Measurements from ENCODE around the gene DNHD1.

Gene DNHD1

DNA sequence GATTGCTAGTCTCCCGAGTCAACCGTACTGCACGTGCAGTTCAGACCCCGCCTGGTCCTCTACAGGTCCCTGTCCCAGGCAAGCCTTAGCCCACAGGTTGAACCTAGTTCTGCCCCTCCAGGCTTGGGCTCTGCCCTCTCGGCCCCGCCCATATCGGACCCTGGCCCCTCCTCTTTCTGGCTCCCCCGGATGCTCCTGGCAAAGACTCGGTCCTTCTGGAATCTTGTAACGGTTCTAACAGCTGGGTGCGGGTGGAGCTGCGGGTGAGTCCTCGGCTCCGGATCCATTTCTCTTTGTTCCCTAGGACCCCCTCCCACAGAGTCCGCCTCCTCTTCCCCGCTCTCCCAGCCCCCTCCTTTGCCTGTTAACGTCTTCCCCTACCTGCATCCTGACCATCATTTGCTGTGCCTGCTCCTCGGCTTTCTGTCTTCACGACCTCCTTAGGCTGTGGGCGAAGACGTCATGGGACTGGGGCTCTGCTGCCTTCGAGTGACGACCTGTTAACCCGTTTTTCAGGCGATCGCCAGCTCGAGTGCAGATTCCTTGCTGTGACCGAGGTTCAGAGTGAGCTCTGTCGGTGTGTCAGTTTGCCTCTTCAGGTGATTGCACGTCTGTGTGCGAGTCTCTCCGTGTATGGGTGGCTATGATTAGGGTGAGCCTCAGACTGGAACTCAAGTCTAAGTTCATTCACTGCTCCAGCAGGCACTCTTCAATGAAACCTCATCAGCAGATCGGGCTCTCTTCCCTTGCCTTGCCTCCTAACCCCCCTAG, at the start of gene DNHD1:
TSS of gene DNHD1 (plus strand) at position 212 of the 771 bp plus-strand sequence. CDS start 936 bp downstream, outside the sequence.
- no peak for DNase-seq (ENCODE audit: low read depth, low spot score)

GRCh38 chr11:6448574-6448973, 48.5 kb upstream of the DNHD1 start:
- DNase-seq (ENCODE audit: low read depth, low spot score) = no peak

- DNase-seq (ENCODE audit: low read depth, low spot score) = no peak
These were observed 44.9 kb upstream of the DNHD1 start for GRCh38 chr11:6452219-6452618.

DNA sequence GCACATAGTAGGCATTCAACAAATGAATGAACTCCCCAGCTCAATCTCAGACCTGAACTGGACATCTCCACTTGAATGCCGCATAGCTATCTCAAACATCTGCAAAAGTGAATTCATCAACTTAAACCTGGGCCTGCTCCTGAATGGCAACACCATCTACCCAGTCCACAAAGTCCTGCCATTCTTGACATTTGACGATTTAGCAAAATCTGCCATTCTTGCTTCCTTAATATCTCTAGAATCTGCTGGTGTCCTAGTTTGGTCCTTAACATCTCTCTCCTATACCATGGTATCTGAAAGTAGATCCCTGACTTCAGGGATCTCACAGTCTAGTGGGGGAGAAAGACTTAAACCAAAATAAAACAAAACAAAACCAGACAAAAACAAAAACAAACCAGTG, 43.9 kb upstream of the DNHD1 start:
- no peak for DNase-seq (ENCODE audit: low read depth, low spot score)

DNA sequence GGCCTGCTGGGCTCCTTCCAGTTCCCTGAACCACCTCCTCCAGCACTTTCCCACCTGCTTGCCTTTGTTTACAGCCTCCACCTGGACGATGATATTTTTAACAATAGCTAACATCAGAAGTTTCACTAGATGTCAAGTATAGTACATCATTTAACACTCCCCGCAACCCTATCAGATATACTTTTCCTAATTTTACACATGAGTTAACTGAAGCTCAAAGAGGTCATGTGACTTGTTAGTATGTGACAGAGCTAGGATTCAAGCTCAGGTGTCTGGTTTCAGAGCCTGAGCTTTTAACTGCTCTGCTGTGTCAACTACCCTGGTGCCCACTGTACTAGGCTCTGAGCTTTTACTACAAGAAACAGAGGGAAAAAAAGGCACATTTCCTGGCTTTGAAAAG, 42.0 kb upstream of the DNHD1 start:
- DNase-seq (ENCODE audit: low read depth, low spot score) = no peak

- DNase-seq (ENCODE audit: low read depth, low spot score) = no peak
These were observed 40.6 kb upstream of the DNHD1 start for GRCh38 chr11:6456361-6457073.

DNA sequence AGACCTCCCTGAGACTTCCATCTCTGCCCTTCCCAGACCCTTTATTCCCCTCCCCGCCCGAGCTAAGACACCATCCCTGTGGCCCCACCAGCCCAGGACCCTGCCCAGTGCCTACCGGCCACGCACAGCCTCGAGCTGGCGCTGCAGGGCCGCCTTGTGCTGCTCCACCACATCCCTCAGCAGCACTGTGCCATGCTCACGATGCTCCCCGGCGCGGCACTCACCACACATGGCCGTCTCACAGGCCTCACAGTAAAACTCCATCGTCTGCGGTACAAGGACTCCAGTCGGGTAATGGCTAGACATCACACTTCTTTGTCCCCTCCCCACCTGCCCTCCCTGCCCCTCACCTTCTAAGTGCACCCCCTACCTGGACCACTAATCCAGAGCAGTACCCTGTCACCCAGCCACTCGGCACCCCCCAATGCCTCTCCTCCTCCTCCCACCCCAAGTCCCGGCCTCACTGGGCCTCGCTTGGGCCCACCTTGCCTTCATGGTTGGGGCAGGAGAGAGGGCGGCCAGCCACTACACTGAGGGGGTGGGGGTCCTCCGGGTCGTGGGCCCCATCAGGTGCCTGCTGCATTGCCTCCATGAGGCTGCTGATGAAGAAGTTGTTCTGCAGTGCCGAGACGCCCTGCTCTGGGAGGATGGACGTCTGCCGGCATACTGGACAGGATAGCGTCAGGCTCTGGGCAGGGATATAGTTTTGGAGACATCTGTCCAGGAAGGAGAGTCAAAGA, 39.3 kb upstream of the DNHD1 start:
- DNase-seq (ENCODE audit: low read depth, low spot score) = no peak

- no peak for DNase-seq (ENCODE audit: low read depth, low spot score)
These were observed 38.6 kb upstream of the DNHD1 start for GRCh38 chr11:6458352-6459098.

- no peak for DNase-seq (ENCODE audit: low read depth, low spot score)
These were observed 38.0 kb upstream of the DNHD1 start for GRCh38 chr11:6459099-6459450.

- DNase-seq (ENCODE audit: low read depth, low spot score) = peak; percentile 88
These were observed 28.2 kb upstream of the DNHD1 start for GRCh38 chr11:6468712-6469495.

DNA sequence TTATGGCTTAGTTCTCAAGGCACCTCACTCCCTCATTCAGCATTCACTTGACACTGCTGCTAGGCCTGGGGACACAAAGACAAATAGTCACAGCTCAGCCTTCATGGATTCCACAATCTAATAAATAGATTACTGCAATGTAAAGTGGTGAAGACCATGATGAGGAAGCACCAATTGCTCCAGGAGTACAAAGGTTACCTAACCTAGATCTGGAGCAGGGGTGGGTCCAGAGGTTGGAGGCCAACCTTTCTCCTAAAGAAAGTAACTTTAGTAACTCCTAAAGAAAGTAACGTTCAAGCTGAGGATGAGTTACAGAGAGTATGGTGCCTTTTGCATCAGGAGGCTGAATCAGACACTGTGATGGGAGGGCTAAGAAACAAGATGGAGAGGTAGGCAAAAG, 27.5 kb upstream of the DNHD1 start:
- DNase-seq (ENCODE audit: low read depth, low spot score) = no peak

GRCh38 chr11:6472934-6473333, 24.1 kb upstream of the DNHD1 start:
- no peak for DNase-seq (ENCODE audit: low read depth, low spot score)

- DNase-seq (ENCODE audit: low read depth, low spot score) = peak; percentile 40
These were observed 23.3 kb upstream of the DNHD1 start, which contains the start of gene TRIM3 for GRCh38 chr11:6473451-6474412. Gene TRIM3, minus strand, starts transcription at chr11:6473941. Its CDS starts 8,246 bp downstream, at chr11:6465695.

DNA sequence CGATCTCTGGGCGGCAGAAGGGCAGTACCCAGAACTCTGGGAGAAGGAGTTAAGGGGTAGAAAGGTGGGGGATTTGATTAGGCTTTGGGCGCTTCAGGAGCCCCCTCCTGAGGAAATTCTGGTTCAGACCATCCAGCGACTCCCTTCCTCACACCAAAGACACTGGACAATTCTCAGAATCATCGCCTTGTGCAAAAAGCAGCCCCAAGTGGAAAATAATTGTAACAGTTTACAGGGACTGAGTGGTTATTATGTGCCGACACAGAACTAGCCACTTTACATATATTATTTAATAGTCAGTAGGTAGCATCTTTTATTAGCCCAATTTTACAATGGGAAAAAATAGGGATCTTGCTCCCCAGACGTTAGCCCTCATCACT, 22.7 kb upstream of the DNHD1 start:
- no peak for DNase-seq (ENCODE audit: low read depth, low spot score)

- DNase-seq (ENCODE audit: low read depth, low spot score) = no peak
These were observed 22.1 kb upstream of the DNHD1 start for GRCh38 chr11:6474806-6475500.

- DNase-seq (ENCODE audit: low read depth, low spot score) = no peak
These were observed 21.1 kb upstream of the DNHD1 start for GRCh38 chr11:6475936-6476335.

DNA sequence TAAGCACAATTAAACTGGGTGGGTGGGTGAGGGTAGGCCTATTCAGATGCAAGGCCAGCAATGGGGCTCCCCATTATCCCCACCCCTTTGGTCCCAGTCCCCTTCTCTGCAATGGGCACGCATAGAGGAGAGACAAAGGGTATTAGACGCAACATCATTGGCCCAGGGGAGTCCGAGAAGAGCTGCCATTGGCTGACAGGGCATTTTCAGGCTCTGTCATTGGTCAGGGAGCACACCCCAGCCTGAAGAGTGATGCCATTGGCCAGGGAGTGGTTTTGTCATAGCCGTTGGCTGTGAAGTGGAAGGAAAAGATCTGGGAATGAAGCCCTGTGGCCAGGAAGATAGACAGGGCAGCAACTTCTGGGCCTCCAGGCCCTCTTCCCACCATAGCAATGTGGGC, 20.5 kb upstream of the DNHD1 start:
- DNase-seq (ENCODE audit: low read depth, low spot score) = no peak

GRCh38 chr11:6480299-6480914, 16.7 kb upstream of the DNHD1 start:
- DNase-seq (ENCODE audit: low read depth, low spot score) = no peak

All from brain pericyte (primary cell).